CD4-positive, CD25-positive, alpha-beta regulatory T cell (primary cell): ENCODE measurements around the gene KCTD11. TPM values are rescaled to one million over a fixed set of nuclear protein-coding genes. Genes with fewer than 3 reads are reported as not detected.
"Not testable (repeated sequence)": the region's sequence is repeated elsewhere in the genome, so short reads cannot be mapped to it uniquely, and the experiment has no call there.

ENCODE experiments used
- ATAC-seq, 2 donors: fragments of 150-1000 bp; cut with Tn5 transposase; one replicate each; pipeline ENCODE4 v1.10.0; 2021; ENCODE audit warnings: low read depth in 2 of 2, moderate number of reproducible peaks in 2 of 2, moderate library complexity in 1 of 2
- DNase-seq, 3 donors: peaks; one replicate each; pipeline versions ENCODE4 v3.0.0 to v3.0.0-alpha.2; 2012 to 2022; ENCODE audit warnings: mixed read lengths in 1 of 3
- H3K27ac ChIP-seq: one replicate; pipeline ENCODE4 v1.7.0; 2013; ENCODE audit warnings: mild to moderate bottlenecking, low read length; ENCODE audit not compliant: insufficient read depth, poor library complexity, severe bottlenecking
- H3K27me3 ChIP-seq: one replicate; pipeline ENCODE4 v1.7.0; 2013; ENCODE audit warnings: low read length; ENCODE audit not compliant: control insufficient read depth, insufficient read depth
- H3K36me3 ChIP-seq: one replicate; pipeline ENCODE4 v1.7.0; 2013; ENCODE audit warnings: mild to moderate bottlenecking, low read length, moderate library complexity; ENCODE audit not compliant: control insufficient read depth, insufficient read depth
- H3K4me1 ChIP-seq: 2 replicates; pipeline ENCODE4 v1.7.0; 2013; ENCODE audit warnings: mild to moderate bottlenecking, low read length; ENCODE audit not compliant: insufficient read depth, control insufficient read depth, poor library complexity, severe bottlenecking
- H3K4me3 ChIP-seq: one replicate; pipeline ENCODE4 v1.7.0; 2013; ENCODE audit warnings: low read depth, mild to moderate bottlenecking, low read length, moderate library complexity
- H3K9me3 ChIP-seq, 2 experiments: 1 replicate in 1 of 2; 2 replicates in 1 of 2; pipeline ENCODE4 v1.7.0; 2013; ENCODE audit warnings: low read length in 2 of 2, mild to moderate bottlenecking in 1 of 2, moderate library complexity in 1 of 2; ENCODE audit not compliant: control insufficient read depth in 2 of 2
- H3K27ac Mint-ChIP-seq, 3 donors: one replicate each; pipeline ENCODE4 v1.8.0; 2020 to 2022; ENCODE audit warnings: mild to moderate bottlenecking in 3 of 3, mixed read lengths in 3 of 3, moderate library complexity in 2 of 3
- H3K27me3 Mint-ChIP-seq: one replicate; pipeline ENCODE4 v1.8.0; 2022; ENCODE audit warnings: mild to moderate bottlenecking, mixed read lengths
- H3K36me3 Mint-ChIP-seq: one replicate; pipeline ENCODE4 v1.8.0; 2020; ENCODE audit warnings: mixed read lengths
- H3K4me1 Mint-ChIP-seq, 4 donors: one replicate each; pipeline ENCODE4 v1.8.0; 2020 to 2022; ENCODE audit warnings: mixed read lengths in 4 of 4, mild to moderate bottlenecking in 1 of 4
- H3K4me3 Mint-ChIP-seq, 4 donors: one replicate each; pipeline ENCODE4 v1.8.0; 2020 to 2022; ENCODE audit warnings: mild to moderate bottlenecking in 4 of 4, mixed read lengths in 4 of 4, moderate library complexity in 3 of 4
- H3K9me3 Mint-ChIP-seq, 7 donors: one replicate each; pipeline ENCODE4 v1.8.0; 2020 to 2022; ENCODE audit warnings: mixed read lengths in 7 of 7, mild to moderate bottlenecking in 3 of 7, moderate library complexity in 2 of 7
- polyA plus RNA-seq, 4 donors: library from polyadenylated mRNA; unstranded; fragments of 300-500 nt; fragmentation: Illumina TruSeq; gene quantifications; one replicate each; pipeline ENCODE4 v1.2.3, GENCODE V29; 2021
- total RNA-seq: library from RNA; stranded (reverse); gene quantifications from one replicate; pipeline ENCODE4 v1.2.3, GENCODE V29; 2022

KCTD11 gene
- total and polyA plus RNA-seq, 5 donors from 2014 or later: 1.3 to 4.0 (median 2.9) TPM

DNA sequence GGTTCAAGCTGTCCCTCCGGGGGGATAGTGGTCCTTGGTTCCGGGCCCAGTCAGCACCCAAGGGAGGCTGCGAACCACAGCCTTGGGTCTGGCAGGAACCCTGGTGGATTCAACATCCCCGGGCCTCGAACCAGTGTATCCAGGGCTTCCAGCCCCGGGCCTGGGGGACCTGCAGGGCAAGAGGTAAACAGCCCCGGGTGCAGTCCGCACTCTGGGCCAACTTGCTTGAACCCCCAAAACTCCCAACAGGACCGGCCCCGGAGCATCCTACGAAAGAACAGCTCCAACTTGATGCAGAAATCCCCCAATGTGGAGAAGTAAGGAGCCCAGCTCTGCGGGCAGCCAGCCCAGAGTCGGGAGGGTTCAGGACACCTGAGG, 21.3 kb upstream of the KCTD11 start:
- H3K27ac ChIP-seq: peak overlapping the region; percentile 85
- Mint-ChIP-seq H3K27ac (peak overlapping the region; percentile 38 to 98 (median 98)), H3K9me3 (no peaks in the 10 kb centered on the region), H3K36me3 (peaks cover 3% of the 10 kb centered on the region), H3K4me1 (peaks cover 19 to 71% (median 29%) of the 10 kb centered on the region in 4 donors), H3K27me3 (peaks cover 8% of the 10 kb centered on the region), H3K4me3 (peak overlapping the region; percentile 68 to 97 (median 96))
- DNase-seq: no peak
- no peak overlapping the region for H3K4me3 ChIP-seq
- no peaks in the 10 kb centered on the region for H3K27me3 ChIP-seq
- H3K4me1 ChIP-seq: peaks cover 50% of the 10 kb centered on the region
- no peaks in the 10 kb centered on the region for H3K9me3 ChIP-seq
- no peak for ATAC-seq
- H3K36me3 ChIP-seq: peaks cover 7% of the 10 kb centered on the region

DNA sequence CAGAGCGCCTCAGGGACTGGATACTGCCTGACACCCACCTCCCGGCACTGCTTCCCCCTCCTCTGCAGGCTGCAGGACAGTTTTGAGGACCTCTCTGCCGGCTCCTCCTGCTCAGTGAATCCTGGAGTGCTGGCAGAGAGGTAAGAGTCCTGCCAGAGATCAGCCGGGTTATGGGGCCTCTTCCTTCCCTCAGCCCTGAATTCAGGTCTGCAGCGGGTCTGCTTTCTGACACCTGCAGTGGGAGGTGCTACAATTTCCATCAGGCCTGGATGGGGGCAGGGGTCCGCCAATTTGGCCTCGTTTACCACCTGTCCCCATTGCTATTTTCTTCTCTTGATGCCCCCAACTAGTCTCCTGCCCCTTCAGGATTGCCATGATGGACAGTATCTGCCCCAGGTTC, 19.9 kb upstream of the KCTD11 start:
- Histone ChIP-seq H3K4me3 (peak overlapping the region; percentile 41), H3K27ac (peak overlapping the region; percentile 58), H3K9me3 (no peaks in the 10 kb centered on the region), H3K4me1 (peaks cover 65% of the 10 kb centered on the region), H3K27me3 (no peaks in the 10 kb centered on the region), H3K36me3 (no peaks in the 10 kb centered on the region)
- DNase-seq (no peak), ATAC-seq (no peak)
- no peaks in the 10 kb centered on the region for H3K9me3 Mint-ChIP-seq
- peak overlapping the region; percentile 65 to 89 (median 89) for H3K27ac Mint-ChIP-seq
- peaks cover 8% of the 10 kb centered on the region for H3K27me3 Mint-ChIP-seq
- peak overlapping the region; percentile 38 to 94 (median 82) for H3K4me3 Mint-ChIP-seq
- peaks cover 19 to 80% (median 35%) of the 10 kb centered on the region in 4 donors for H3K4me1 Mint-ChIP-seq
- H3K36me3 Mint-ChIP-seq: peaks cover 2% of the 10 kb centered on the region

DNA sequence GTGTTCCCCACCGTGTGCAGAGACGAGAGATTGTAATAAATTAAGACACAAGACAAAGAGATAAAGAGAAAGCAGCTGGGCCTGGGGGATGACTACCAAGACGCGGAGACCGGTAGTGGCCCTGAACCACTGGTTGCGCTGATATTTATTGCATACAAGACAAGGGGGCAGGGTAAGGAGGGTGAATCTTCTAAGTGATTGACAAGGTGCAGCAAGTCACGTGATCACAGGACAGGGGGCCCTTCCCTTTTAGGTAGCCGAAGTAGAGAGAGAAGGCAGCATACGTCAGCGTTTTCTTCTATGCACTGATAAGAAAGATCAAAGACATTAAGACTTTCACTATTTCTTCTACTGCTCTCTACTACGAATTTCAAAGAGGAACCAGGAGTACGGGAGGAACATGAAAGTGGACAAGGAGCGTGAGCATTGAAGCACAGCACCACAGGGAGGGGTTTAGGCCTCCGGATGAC, 19.3 kb upstream of the KCTD11 start:
- Mint-ChIP-seq H3K4me1 (peaks cover 19 to 83% (median 36%) of the 10 kb centered on the region in 4 donors), H3K4me3 (peak overlapping the region; percentile 38 to 94 (median 82)), H3K27ac (peak overlapping the region; percentile 65 to 89 (median 89))
- H3K27me3 ChIP-seq, H3K27me3 Mint-ChIP-seq, ATAC-seq, H3K36me3 Mint-ChIP-seq, H3K9me3 Mint-ChIP-seq, H3K36me3 ChIP-seq, H3K9me3 ChIP-seq: not testable (repeated sequence)
- H3K4me1 ChIP-seq: peaks cover 70% of the 10 kb centered on the region
- peak overlapping the region; percentile 41 for H3K4me3 ChIP-seq
- DNase-seq: peak; percentile 48 to 80 (median 68)
- peak overlapping the region; percentile 58 for H3K27ac ChIP-seq

DNA sequence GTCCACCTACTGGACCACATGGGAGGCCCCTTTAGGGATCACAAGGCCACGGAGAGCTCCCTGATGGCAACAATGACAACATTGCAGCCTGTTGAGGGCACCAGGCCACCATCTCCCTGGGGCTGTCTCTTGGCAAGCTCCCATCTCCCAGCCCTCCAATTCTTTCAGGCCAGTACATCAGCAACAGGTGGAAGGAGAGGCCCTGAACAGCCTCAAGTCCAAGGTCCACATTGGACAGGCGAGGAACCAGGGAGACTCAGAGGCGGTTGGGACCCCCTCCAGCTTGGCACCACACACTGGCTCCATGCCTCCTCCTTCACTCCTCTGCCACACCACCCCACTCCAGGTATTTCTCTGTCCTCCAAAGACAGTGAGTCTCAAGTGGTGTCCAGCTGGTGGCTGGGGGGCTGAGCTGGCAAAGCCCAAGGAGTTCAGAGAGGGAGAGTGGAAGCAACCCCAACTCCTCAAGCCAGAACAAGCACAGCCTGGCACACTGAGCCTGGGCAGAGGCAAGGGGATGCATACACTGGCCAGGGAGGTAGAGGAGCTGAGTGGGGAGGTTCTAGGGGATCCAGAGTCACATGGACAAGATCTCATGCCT, 16.9 kb upstream of the KCTD11 start:
- Histone ChIP-seq H3K27me3 (no peaks in the 10 kb centered on the region), H3K9me3 (no peaks in the 10 kb centered on the region), H3K4me1 (peaks cover 78% of the 10 kb centered on the region), H3K27ac (peak overlapping the region; percentile 78), H3K4me3 (no peak overlapping the region), H3K36me3 (peaks cover 8% of the 10 kb centered on the region)
- H3K9me3 Mint-ChIP-seq: no peaks in the 10 kb centered on the region
- H3K27ac Mint-ChIP-seq: peak overlapping the region; percentile 93 to 98 (median 96)
- H3K36me3 Mint-ChIP-seq: peaks cover 14% of the 10 kb centered on the region
- H3K4me3 Mint-ChIP-seq: peak overlapping the region; percentile 78 to 99 (median 96)
- DNase-seq (no peak), ATAC-seq (no peak)
- no peaks in the 10 kb centered on the region for H3K27me3 Mint-ChIP-seq
- peaks cover 9 to 86% (median 33%) of the 10 kb centered on the region in 4 donors for H3K4me1 Mint-ChIP-seq

DNA sequence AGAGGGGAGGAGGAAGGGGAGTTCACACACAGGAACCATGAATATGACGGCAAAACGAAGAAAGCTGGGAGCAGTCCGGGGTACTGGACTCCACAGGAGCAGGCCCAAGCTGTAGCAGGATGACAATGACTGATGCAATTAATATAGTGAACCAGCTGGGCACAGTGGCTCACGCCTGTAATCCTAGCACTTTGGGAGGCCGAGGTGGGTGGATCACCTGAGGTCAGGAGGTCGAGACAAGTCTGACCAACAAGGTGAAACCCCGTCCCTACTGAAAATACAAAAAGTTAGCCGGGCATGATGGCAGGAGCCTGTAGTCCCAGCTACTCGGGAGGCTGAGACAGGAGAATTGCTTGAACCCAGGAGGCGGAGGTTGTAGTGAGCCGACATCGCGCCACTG, 16.2 kb upstream of the KCTD11 start:
- Mint-ChIP-seq H3K4me1 (peaks cover 9 to 85% (median 34%) of the 10 kb centered on the region in 4 donors), H3K36me3 (peaks cover 14% of the 10 kb centered on the region), H3K27ac (peak overlapping the region; percentile 93 to 98 (median 96)), H3K4me3 (peak overlapping the region; percentile 94 to 99 (median 96))
- H3K27ac ChIP-seq: peak overlapping the region; percentile 78
- not testable (repeated sequence) for H3K9me3 Mint-ChIP-seq, ATAC-seq, H3K27me3 Mint-ChIP-seq, H3K27me3 ChIP-seq, H3K9me3 ChIP-seq, DNase-seq
- peaks cover 73% of the 10 kb centered on the region for H3K4me1 ChIP-seq
- H3K4me3 ChIP-seq: peak overlapping the region; percentile 90
- H3K36me3 ChIP-seq: peaks cover 13% of the 10 kb centered on the region

DNA sequence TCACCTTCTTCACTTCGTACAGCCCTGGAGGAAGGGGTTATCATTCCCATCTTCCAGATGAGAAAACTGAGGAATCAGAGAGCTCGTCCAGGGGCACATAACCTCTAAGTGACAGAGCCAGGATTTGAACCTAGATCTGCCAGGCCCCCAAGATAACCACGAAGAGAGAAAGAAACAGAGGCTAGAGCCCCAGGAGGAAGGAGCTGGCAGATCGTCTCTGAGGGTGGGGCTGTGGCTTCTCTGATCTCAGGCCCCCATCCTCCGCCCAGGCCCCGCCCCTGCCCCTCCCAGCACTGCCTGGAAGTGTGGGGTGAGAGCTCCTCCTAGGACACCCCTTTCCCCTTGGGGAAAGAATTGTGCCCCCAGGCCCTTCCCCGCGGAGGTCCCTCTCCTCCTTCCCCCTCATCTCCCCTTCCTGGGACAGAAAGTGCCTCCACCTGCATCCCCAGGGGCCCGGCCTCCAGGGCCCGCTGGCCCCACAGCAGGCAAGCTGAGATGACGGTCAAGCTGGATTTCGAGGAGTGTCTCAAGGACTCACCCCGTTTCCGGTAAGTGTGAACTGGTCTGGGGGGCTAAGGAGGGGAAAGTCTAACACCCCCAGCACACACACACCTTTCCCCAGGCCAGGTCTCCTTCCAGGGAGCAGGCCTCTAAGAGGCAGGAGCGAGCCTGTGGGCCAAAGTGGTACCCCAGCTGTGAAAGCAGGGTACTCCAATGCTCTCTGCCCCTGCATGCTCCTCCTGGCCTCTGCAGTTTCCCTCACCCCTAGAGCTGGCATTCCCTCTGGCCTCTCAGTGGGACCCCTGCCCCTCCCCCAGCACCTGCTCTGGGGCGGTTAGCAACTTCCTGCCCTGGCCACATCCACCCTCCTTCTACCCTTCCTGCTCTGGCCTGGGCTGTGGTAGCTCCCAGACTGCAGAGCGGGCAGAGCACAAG, 15.5 kb upstream of the KCTD11 start, which contains the start of gene ACAP1:
Gene ACAP1 (plus strand): TSS at position 290 of the 936 bp plus-strand sequence. CDS start 206 bp downstream, at position 496.
- DNase-seq (peak; percentile 77 to 93 (median 79)), ATAC-seq (peak; percentile 94)
- Histone ChIP-seq H3K4me3 (peak within 1 kb of the TSS; percentile 90), H3K27ac (peak within 1 kb of the TSS; percentile 78), H3K9me3 (no peaks in the 10 kb centered on the region), H3K27me3 (no peaks in the 10 kb centered on the region), H3K4me1 (peaks cover 69% of the 10 kb centered on the region), H3K36me3 (peaks cover 19% of the 10 kb centered on the region)
- H3K4me3 Mint-ChIP-seq: peak within 1 kb of the TSS; percentile 94 to 99 (median 96)
- peaks cover 9 to 86% (median 35%) of the 10 kb centered on the region in 4 donors for H3K4me1 Mint-ChIP-seq
- peaks cover 16% of the 10 kb centered on the region for H3K36me3 Mint-ChIP-seq
- H3K27me3 Mint-ChIP-seq: no peaks in the 10 kb centered on the region
- peak within 1 kb of the TSS; percentile 93 to 98 (median 96) for H3K27ac Mint-ChIP-seq
- H3K9me3 Mint-ChIP-seq: no peaks in the 10 kb centered on the region

DNA sequence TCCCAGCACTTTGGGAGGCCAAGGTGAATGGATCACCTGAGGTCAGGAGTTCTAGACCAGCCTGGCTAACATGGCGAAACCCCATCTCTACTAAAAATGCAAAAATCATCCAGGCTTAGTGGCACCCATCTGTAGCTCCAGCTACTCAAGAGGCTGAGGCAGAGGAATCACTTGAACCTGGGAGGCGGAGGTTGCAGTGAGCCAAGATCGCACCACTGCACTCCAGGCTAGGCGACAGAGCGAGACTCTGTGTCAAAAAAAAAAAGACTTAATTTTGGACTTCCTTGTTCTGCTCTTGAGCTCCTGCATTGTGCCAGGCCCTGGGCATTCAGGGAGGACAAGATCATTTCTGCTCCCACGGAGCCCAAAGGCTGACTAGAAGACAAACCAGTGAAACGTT, 14.4 kb upstream of the KCTD11 start:
- not testable (repeated sequence) for H3K27me3 Mint-ChIP-seq, H3K27me3 ChIP-seq, ATAC-seq, DNase-seq, H3K9me3 ChIP-seq, H3K9me3 Mint-ChIP-seq
- Histone ChIP-seq H3K4me3 (peak overlapping the region; percentile 90), H3K4me1 (peaks cover 60% of the 10 kb centered on the region), H3K27ac (peak overlapping the region; percentile 78), H3K36me3 (peaks cover 29% of the 10 kb centered on the region)
- peaks cover 18% of the 10 kb centered on the region for H3K36me3 Mint-ChIP-seq
- peak overlapping the region; percentile 94 to 99 (median 96) for H3K4me3 Mint-ChIP-seq
- peaks cover 4 to 82% (median 30%) of the 10 kb centered on the region in 4 donors for H3K4me1 Mint-ChIP-seq
- peak overlapping the region; percentile 86 to 97 (median 93) for H3K27ac Mint-ChIP-seq
